Stimulated activated CD8-positive, alpha-beta memory T cell treated with anti-CD3 and anti-CD28 coated beads, Interleukin-12 subunit alpha, Interleukin-12 subunit beta, amount 100 ng/mL, for 24 hours (primary cell): ENCODE data around the gene NTN3.
A peak's percentile ranks its signal among the peaks of the same experiment; 100 is the strongest.
"Not testable (repeated sequence)": the region's sequence is repeated elsewhere in the genome, so short reads cannot be mapped to it uniquely, and the experiment has no call there.

ENCODE experiments used
- DNase-seq: peaks from one replicate; pipeline ENCODE4 v3.0.0-alpha.2; 2020; ENCODE audit errors: extremely low read depth

The NTN3 gene

GRCh38 chr16:2441143-2441804, 29.8 kb upstream of the NTN3 start:
- not testable (repeated sequence) for DNase-seq

- DNase-seq: no peak
These were observed 27.5 kb upstream of the NTN3 start for GRCh38 chr16:2443555-2443954.

- DNase-seq: no peak
These were observed 23.0 kb upstream of the NTN3 start for GRCh38 chr16:2447920-2448583.

- no peak for DNase-seq
These were observed 22.0 kb upstream of the NTN3 start for GRCh38 chr16:2449118-2449517.

GRCh38 chr16:2450535-2450934, 20.6 kb upstream of the NTN3 start:
- DNase-seq: no peak

GRCh38 chr16:2450975-2451381, 20.1 kb upstream of the NTN3 start:
- no peak for DNase-seq

- no peak for DNase-seq
These were observed 19.2 kb upstream of the NTN3 start for GRCh38 chr16:2451851-2452320.

GRCh38 chr16:2452650-2453049, 18.4 kb upstream of the NTN3 start:
- DNase-seq: no peak

GRCh38 chr16:2455081-2455845, 15.8 kb upstream of the NTN3 start:
- DNase-seq: no peak

- DNase-seq: no peak
These were observed 14.4 kb upstream of the NTN3 start for GRCh38 chr16:2456551-2457153.

GRCh38 chr16:2457267-2457666, 13.8 kb upstream of the NTN3 start:
- DNase-seq: no peak

GRCh38 chr16:2457946-2458345, 13.2 kb upstream of the NTN3 start:
- DNase-seq: no peak

GRCh38 chr16:2458887-2459646, 12.0 kb upstream of the NTN3 start:
- DNase-seq: no peak

- DNase-seq: peak; percentile 98
These were observed 11.3 kb upstream of the NTN3 start, which contains the start of gene TEDC2 for GRCh38 chr16:2459647-2460390. TEDC2 (plus strand) TSS chr16:2460109; CDS start chr16:2460145, 36 bp downstream.

- no peak for DNase-seq
These were observed 10.7 kb upstream of the NTN3 start for GRCh38 chr16:2460391-2460713.

GRCh38 chr16:2460916-2461315, 10.2 kb upstream of the NTN3 start:
- no peak for DNase-seq

GRCh38 chr16:2462031-2462866, 8.8 kb upstream of the NTN3 start:
- DNase-seq: no peak

GRCh38 chr16:2464333-2464732, 6.8 kb upstream of the NTN3 start:
- DNase-seq: no peak

- no peak for DNase-seq
These were observed 5.3 kb upstream of the NTN3 start for GRCh38 chr16:2465653-2466415.
